Neural cell (in vitro differentiated cells): ENCODE data around the gene IFNGR1. TPM values are rescaled to one million over a fixed set of nuclear protein-coding genes. Genes with fewer than 3 reads are reported as not detected.

Experiments used
- H2AFZ ChIP-seq: fragments of 200-600, 300-800 bp; sonication (generic), shearing (Covaris generic); 2 replicates; pipeline ENCODE4 v1.6.0; 2014; ENCODE audit warnings: low read depth, mild to moderate bottlenecking, antibody characterized with exemption, low read length, moderate library complexity
- H3F3A ChIP-seq: fragments of 200-600 bp; shearing (Covaris generic); 2 replicates; pipeline ENCODE4 v1.6.1; 2016; ENCODE audit warnings: mild to moderate bottlenecking, moderate library complexity, mixed read lengths, antibody characterized with exemption, low read length; ENCODE audit not compliant: insufficient read depth, poor library complexity, severe bottlenecking
- H3K27ac ChIP-seq: fragments of 200-600, 300-800 bp; sonication (generic), shearing (Covaris generic); 2 replicates; pipeline ENCODE4 v1.5.1; 2014; ENCODE audit warnings: mild to moderate bottlenecking, low read length, moderate library complexity
- H3K27me3 ChIP-seq: fragments of 300-800, 200-600 bp; sonication (generic), shearing (Covaris generic); 2 replicates; pipeline ENCODE4 v1.6.0; 2014; ENCODE audit warnings: mild to moderate bottlenecking, low read depth, low read length, moderate library complexity; ENCODE audit not compliant: insufficient read depth
- H3K36me3 ChIP-seq: fragments of 300-800, 200-600 bp; sonication (generic), shearing (Covaris generic); 2 replicates; pipeline ENCODE4 v1.5.1; 2014; ENCODE audit warnings: mild to moderate bottlenecking, antibody characterized with exemption, low read length, moderate library complexity; ENCODE audit not compliant: insufficient read depth
- H3K4me2 ChIP-seq: fragments of 300-800, 200-600 bp; sonication (generic), shearing (Covaris generic); 2 replicates; pipeline ENCODE4 v1.6.0; 2014; ENCODE audit warnings: mild to moderate bottlenecking, low read length
- H3K4me3 ChIP-seq: fragments of 300-800, 200-600 bp; sonication (generic), shearing (Covaris generic); 2 replicates; pipeline ENCODE4 v1.5.1; 2014; ENCODE audit warnings: mild to moderate bottlenecking, low read length, moderate library complexity
- H3K79me2 ChIP-seq: fragments of 200-600 bp; shearing (Covaris generic); replicated peaks from 2 replicates; pipeline ENCODE4 v1.6.0; 2014; ENCODE audit warnings: mild to moderate bottlenecking, low read length, moderate library complexity; ENCODE audit not compliant: insufficient read depth
- H3K9ac ChIP-seq: fragments of 300-800, 200-600 bp; sonication (generic), shearing (Covaris generic); 2 replicates; pipeline ENCODE4 v1.6.1; 2016; ENCODE audit warnings: mild to moderate bottlenecking, low read length, mixed read lengths
- H3K9me2 ChIP-seq: fragments of 200-600 bp; shearing (Covaris generic); 2 replicates; pipeline ENCODE4 v1.6.1; 2016; ENCODE audit warnings: mild to moderate bottlenecking, low read length, mixed read lengths; ENCODE audit not compliant: insufficient read depth
- H3K9me3 ChIP-seq: fragments of 200-600, 300-800 bp; sonication (generic), shearing (Covaris generic); 2 replicates; pipeline ENCODE4 v1.6.1; 2016; ENCODE audit warnings: mild to moderate bottlenecking, mixed run types, low read length, moderate library complexity, mixed read lengths
- H4K20me1 ChIP-seq: fragments of 200-600 bp; shearing (Covaris generic); 2 replicates; pipeline ENCODE4 v1.6.1; 2016; ENCODE audit warnings: mild to moderate bottlenecking, mixed run types; ENCODE audit not compliant: insufficient read depth
- CTCF ChIP-seq: fragments of 450-650 bp; IDR thresholded peaks from 2 replicates; pipeline ENCODE4 v1.5.1; 2014; ENCODE audit warnings: antibody characterized with exemption, mild to moderate bottlenecking, moderate library complexity; ENCODE audit not compliant: poor library complexity, severe bottlenecking
- EP300 ChIP-seq: fragments of 450-650 bp; conservative IDR thresholded peaks from 2 replicates; pipeline ENCODE4 v1.6.1; 2014; ENCODE audit warnings: antibody characterized with exemption, mild to moderate bottlenecking, moderate library complexity; ENCODE audit not compliant: poor library complexity, severe bottlenecking
- EZH2 ChIP-seq: fragments of 200-600, 300-800 bp; shearing (Covaris generic), sonication (generic); IDR thresholded peaks from 2 replicates; pipeline ENCODE4 v1.6.1; 2014; ENCODE audit warnings: antibody characterized with exemption, low read length, borderline replicate concordance, mild to moderate bottlenecking; ENCODE audit not compliant: insufficient read depth, poor library complexity, severe bottlenecking
- MXI1 ChIP-seq: fragments of 450-650 bp; conservative IDR thresholded peaks from 2 replicates; pipeline ENCODE4 v1.6.1; 2014; ENCODE audit warnings: antibody characterized with exemption, mild to moderate bottlenecking; ENCODE audit not compliant: poor library complexity, severe bottlenecking
- POLR2AphosphoS5 ChIP-seq: IDR thresholded peaks from 2 replicates; pipeline ENCODE4 v1.6.1; 2012
- RAD21 ChIP-seq: fragments of 450-650 bp; conservative IDR thresholded peaks from 2 replicates; pipeline ENCODE4 v1.6.1; 2014; ENCODE audit warnings: antibody characterized with exemption, mild to moderate bottlenecking, moderate library complexity
- REST ChIP-seq: IDR thresholded peaks from 2 replicates; pipeline ENCODE4 v1.6.1; 2012; ENCODE audit warnings: borderline replicate concordance
- SMC3 ChIP-seq: fragments of 450-650 bp; conservative IDR thresholded peaks from 2 replicates; pipeline ENCODE4 v1.6.1; 2014; ENCODE audit warnings: antibody characterized with exemption, mild to moderate bottlenecking, moderate library complexity; ENCODE audit not compliant: poor library complexity
- TAF1 ChIP-seq: IDR thresholded peaks from 2 replicates; pipeline ENCODE4 v1.6.1; 2012; ENCODE audit warnings: low read depth
- polyA plus RNA-seq: library from polyadenylated mRNA; depleted of rRNA; stranded (reverse); fragments of >200 nt; gene quantifications from 2 replicates; pipeline ENCODE4 v1.2.3, GENCODE V29; 2014

The IFNGR1 gene
- polyA plus RNA-seq, 1 donor from 2014 or later = 57.2 TPM

- Histone ChIP-seq H3K36me3 (no peaks in the 10 kb centered on the region), H2AFZ (no peak overlapping the region), H3K27ac (no peak overlapping the region), H3K9ac (no peak overlapping the region), H3K9me3 (peaks cover 5% of the 10 kb centered on the region), H3K9me2 (no peaks in the 10 kb centered on the region), H3K27me3 (no peaks in the 10 kb centered on the region), H3F3A (no peaks in the 10 kb centered on the region), H3K4me3 (no peak overlapping the region), H3K79me2 (no peaks in the 10 kb centered on the region), H4K20me1 (no peaks in the 10 kb centered on the region), H3K4me2 (no peak overlapping the region)
- TF ChIP-seq POLR2AphosphoS5 (no peak), SMC3 (no peak), EP300 (no peak), EZH2 (no peak), TAF1 (no peak), RAD21 (no peak), CTCF (no peak), REST (no peak), MXI1 (no peak)
Observed at GRCh38 chr6:137176729-137177128, 42.5 kb downstream of the IFNGR1 start.

- no peak overlapping the region for H3K4me2 ChIP-seq
- H3K9me3 ChIP-seq = peaks cover 5% of the 10 kb centered on the region
- H3K27me3 ChIP-seq = no peaks in the 10 kb centered on the region
- H3K79me2 ChIP-seq = no peaks in the 10 kb centered on the region
- H3K9me2 ChIP-seq = no peaks in the 10 kb centered on the region
- H4K20me1 ChIP-seq = no peaks in the 10 kb centered on the region
- no peak overlapping the region for H3K9ac ChIP-seq
- no peaks in the 10 kb centered on the region for H3F3A ChIP-seq
- no peak overlapping the region for H2AFZ ChIP-seq
- no peaks in the 10 kb centered on the region for H3K36me3 ChIP-seq
- H3K27ac ChIP-seq = no peak overlapping the region
- H3K4me3 ChIP-seq = no peak overlapping the region
- no peak for TF ChIP-seq CTCF
- TF ChIP-seq SMC3 = no peak
- TF ChIP-seq EP300 = no peak
- no peak for TF ChIP-seq REST
- no peak for TF ChIP-seq RAD21
- no peak for TF ChIP-seq POLR2AphosphoS5
- TF ChIP-seq EZH2 = no peak
- no peak for TF ChIP-seq TAF1
Observed at GRCh38 chr6:137175868-137176245, 43.3 kb downstream of the IFNGR1 start.
